H9 (cell line): Measurements from ENCODE around the gene PCDH9. TPM values are rescaled to one million over a fixed set of nuclear protein-coding genes. Genes with fewer than 3 reads are reported as not detected.
A peak's percentile ranks its signal among the peaks of the same experiment; 100 is the strongest.

Source experiments
- DNase-seq: peaks from one replicate; pipeline ENCODE4 v3.0.0-alpha.2; 2017
- H2AFZ ChIP-seq: one replicate; pipeline ENCODE4 v1.6.1; 2013; ENCODE audit warnings: mild to moderate bottlenecking, low read length, control low read depth, moderate library complexity
- H2AK5ac ChIP-seq: 2 replicates; pipeline ENCODE4 v1.6.1; 2013; ENCODE audit warnings: low read length, control low read depth, mixed read lengths; ENCODE audit not compliant: insufficient read length
- H2BK120ac ChIP-seq: one replicate; pipeline ENCODE4 v1.6.1; 2013; ENCODE audit warnings: low read depth, mild to moderate bottlenecking, low read length, control low read depth, inconsistent platforms; ENCODE audit not compliant: poor library complexity, severe bottlenecking
- H2BK12ac ChIP-seq: 2 replicates; pipeline ENCODE4 v1.6.1; 2013; ENCODE audit warnings: low read length, control low read depth, mixed read lengths, low read depth; ENCODE audit not compliant: insufficient read length
- H2BK15ac ChIP-seq: 2 replicates; pipeline ENCODE4 v1.6.1; 2013; ENCODE audit warnings: low read depth, low read length, control low read depth
- H2BK20ac ChIP-seq: one replicate; pipeline ENCODE4 v1.6.1; 2013; ENCODE audit warnings: low read depth, mild to moderate bottlenecking, low read length, control low read depth, inconsistent platforms; ENCODE audit not compliant: poor library complexity, severe bottlenecking
- H2BK5ac ChIP-seq: 2 replicates; pipeline ENCODE4 v1.6.1; 2013; ENCODE audit warnings: low read length, control low read depth, mixed read lengths; ENCODE audit not compliant: insufficient read length
- H3K14ac ChIP-seq: 2 replicates; pipeline ENCODE4 v1.6.1; 2013; ENCODE audit warnings: low read length, control low read depth; ENCODE audit not compliant: insufficient read depth
- H3K18ac ChIP-seq: 2 replicates; pipeline ENCODE4 v1.6.1; 2013; ENCODE audit warnings: low read depth, mild to moderate bottlenecking, mixed read lengths, low read length, control low read depth; ENCODE audit not compliant: insufficient read length
- H3K23ac ChIP-seq: 2 replicates; pipeline ENCODE4 v1.6.1; 2013; ENCODE audit warnings: low read length, control low read depth, mixed read lengths, low read depth; ENCODE audit not compliant: insufficient read length
- H3K23me2 ChIP-seq: 2 replicates; pipeline ENCODE4 v1.6.1; 2013; ENCODE audit warnings: low read depth, mild to moderate bottlenecking, mixed read lengths, low read length, control low read depth; ENCODE audit not compliant: insufficient read length, poor library complexity, severe bottlenecking
- H3K27ac ChIP-seq: 2 replicates; pipeline ENCODE4 v1.5.1; 2013; ENCODE audit warnings: low read length, control low read depth, mixed read lengths, low read depth; ENCODE audit not compliant: insufficient read length
- H3K27me3 ChIP-seq: 2 replicates; pipeline ENCODE4 v1.6.1; 2013; ENCODE audit warnings: low read length, control low read depth, inconsistent platforms; ENCODE audit not compliant: insufficient read depth
- H3K4ac ChIP-seq: 2 replicates; pipeline ENCODE4 v1.6.1; 2013; ENCODE audit warnings: low read depth, mild to moderate bottlenecking, control low read depth, inconsistent platforms, low read length, moderate library complexity
- H3K4me1 ChIP-seq: 2 replicates; pipeline ENCODE4 v1.6.1; 2013; ENCODE audit warnings: low read length, control low read depth, inconsistent platforms; ENCODE audit not compliant: insufficient read depth
- H3K4me2 ChIP-seq: 2 replicates; pipeline ENCODE4 v1.6.1; 2013; ENCODE audit warnings: low read length, control low read depth, mixed read lengths; ENCODE audit not compliant: insufficient read length, insufficient read depth
- H3K56ac ChIP-seq: 2 replicates; pipeline ENCODE4 v1.6.1; 2013; ENCODE audit warnings: low read depth, mild to moderate bottlenecking, mixed read lengths, low read length, control low read depth; ENCODE audit not compliant: insufficient read length
- H3K79me1 ChIP-seq: 2 replicates; pipeline ENCODE4 v1.6.1; 2013; ENCODE audit warnings: low read depth, mild to moderate bottlenecking, moderate library complexity, low read length, control low read depth, inconsistent platforms; ENCODE audit not compliant: insufficient read depth, poor library complexity, severe bottlenecking
- H3K79me2 ChIP-seq: 2 replicates; pipeline ENCODE4 v1.6.1; 2013; ENCODE audit warnings: low read length, control low read depth, inconsistent platforms; ENCODE audit not compliant: insufficient read depth
- H3K9ac ChIP-seq: 2 replicates; pipeline ENCODE4 v1.6.1; 2013; ENCODE audit warnings: low read length, control low read depth, mixed read lengths; ENCODE audit not compliant: insufficient read length; ENCODE audit errors: extremely low read depth
- H3K9me3 ChIP-seq: one replicate; pipeline ENCODE4 v1.6.1; 2013; ENCODE audit warnings: low read depth, low read length, inconsistent platforms; ENCODE audit not compliant: control insufficient read depth
- H3T11ph ChIP-seq: one replicate; pipeline ENCODE4 v1.6.1; 2013; ENCODE audit warnings: mild to moderate bottlenecking, low read length, control low read depth, inconsistent platforms
- H4K20me1 ChIP-seq: one replicate; pipeline ENCODE4 v1.6.1; 2013; ENCODE audit not compliant: control insufficient read depth, insufficient read length, insufficient read depth
- H4K5ac ChIP-seq: 2 replicates; pipeline ENCODE4 v1.6.1; 2013; ENCODE audit warnings: low read depth, mild to moderate bottlenecking, mixed read lengths, low read length, control low read depth; ENCODE audit not compliant: insufficient read length
- H4K8ac ChIP-seq: replicated peaks from 2 replicates; pipeline ENCODE4 v1.6.1; 2013; ENCODE audit warnings: low read length, control low read depth, mixed read lengths, low read depth; ENCODE audit not compliant: insufficient read length
- H4K91ac ChIP-seq: 2 replicates; pipeline ENCODE4 v1.6.1; 2013; ENCODE audit warnings: low read depth, mild to moderate bottlenecking, moderate library complexity, mixed read lengths, low read length, control low read depth; ENCODE audit not compliant: insufficient read length
- H3K27ac Mint-ChIP-seq, 3 experiments: 2 replicates in 2 of 3; 3 replicates in 1 of 3; pipeline ENCODE4 v1.8.0; 2020 to 2021; ENCODE audit warnings: mixed read lengths in 3 of 3, mild to moderate bottlenecking in 1 of 3, moderate library complexity in 1 of 3
- H3K27me3 Mint-ChIP-seq: 2 replicates; pipeline ENCODE4 v1.8.0; 2021; ENCODE audit warnings: low read depth, mild to moderate bottlenecking, moderate library complexity, mixed read lengths
- H3K36me3 Mint-ChIP-seq, 3 experiments: 2 replicates in 2 of 3; 3 replicates in 1 of 3; pipeline ENCODE4 v1.8.0; 2020 to 2021; ENCODE audit warnings: low read depth in 3 of 3, mixed read lengths in 3 of 3; ENCODE audit not compliant: insufficient read depth in 1 of 3
- H3K4me1 Mint-ChIP-seq, 2 experiments: 2 replicates each; pipeline ENCODE4 v1.8.0; 2020; ENCODE audit warnings: mixed read lengths in 2 of 2
- H3K4me3 Mint-ChIP-seq, 2 experiments: 2 replicates in 1 of 2; 3 replicates in 1 of 2; pipeline ENCODE4 v1.8.0; 2020 to 2021; ENCODE audit warnings: mild to moderate bottlenecking in 2 of 2, mixed read lengths in 2 of 2, moderate library complexity in 1 of 2
- H3K9me3 Mint-ChIP-seq, 2 experiments: 2 replicates in 1 of 2; 3 replicates in 1 of 2; pipeline ENCODE4 v1.8.0; 2020; ENCODE audit warnings: mild to moderate bottlenecking in 2 of 2, mixed read lengths in 2 of 2, moderate library complexity in 1 of 2
- WGBS: extraction: QIAGEN DNeasy Blood & Tissue Kit; methylation state at CpG from one replicate; pipeline ENCODE4 v1.1.7; 2013; ENCODE audit warnings: missing lambda C conversion rate, low lambda C conversion rate, mixed read lengths; ENCODE audit not compliant: insufficient read length; ENCODE audit errors: extremely low coverage; 5-methylcytosine and 5-hydroxymethylcytosine counted together
- total RNA-seq: library from RNA; stranded (reverse); gene quantifications from 2 replicates; pipeline ENCODE4 v1.2.1, GENCODE V29; 2021
- TF ChIP-seq, protein P1 (sequence below): fragments of 200-600 bp; sonication (generic); conservative IDR thresholded peaks from 3 replicates; pipeline ENCODE4 v1.8.0; 2021; ENCODE audit warnings: antibody characterized with exemption, mild to moderate bottlenecking

Gene PCDH9
- total RNA-seq, 1 experiment from 2014 or later, result 0.11 TPM

DNA sequence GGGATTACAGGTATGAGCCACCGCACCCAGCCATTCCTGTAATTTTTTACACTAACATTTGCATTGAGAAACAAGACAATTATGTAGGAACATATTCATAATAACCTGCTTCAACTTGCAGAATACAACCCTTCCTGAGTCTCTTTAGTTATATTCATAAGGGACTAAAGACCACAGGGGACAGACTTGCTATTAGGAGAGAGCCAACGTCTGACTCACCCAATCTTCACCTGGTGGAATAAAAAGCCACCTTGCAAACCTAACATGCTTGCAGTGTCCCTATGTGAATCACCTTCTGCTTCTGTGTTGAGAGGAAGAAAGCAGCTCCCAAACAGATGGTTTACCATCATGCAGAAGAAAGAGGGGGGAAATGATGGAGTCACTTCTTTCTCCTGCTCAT, 456.1 kb downstream of the PCDH9 start:
- Histone ChIP-seq H3K23me2 (no peaks in the 10 kb centered on the region), H3K27me3 (no peaks in the 10 kb centered on the region), H3K79me2 (no peaks in the 10 kb centered on the region), H3K4me2 (no peak overlapping the region), H2AK5ac (no peak overlapping the region), H3K56ac (no peak overlapping the region), H3K23ac (no peak overlapping the region), H3K27ac (no peak overlapping the region), H4K91ac (no peak overlapping the region), H3K9ac (no peak overlapping the region), H2BK15ac (no peak overlapping the region), H4K5ac (no peak overlapping the region), H3K18ac (no peak overlapping the region), H3K79me1 (no peaks in the 10 kb centered on the region), H2BK120ac (no peak overlapping the region), H2BK12ac (no peak overlapping the region), H2BK5ac (no peak overlapping the region), H3K4me1 (no peaks in the 10 kb centered on the region), H3K9me3 (no peaks in the 10 kb centered on the region), H4K20me1 (no peaks in the 10 kb centered on the region), H4K8ac (no peak overlapping the region), H2BK20ac (no peak overlapping the region), H3K14ac (no peak overlapping the region), H3T11ph (no peak overlapping the region), H2AFZ (no peak overlapping the region), H3K4ac (no peak overlapping the region)
- DNase-seq, result no peak
- no peaks in the 10 kb centered on the region for H3K27me3 Mint-ChIP-seq
- TF ChIP-seq, protein P1, sequence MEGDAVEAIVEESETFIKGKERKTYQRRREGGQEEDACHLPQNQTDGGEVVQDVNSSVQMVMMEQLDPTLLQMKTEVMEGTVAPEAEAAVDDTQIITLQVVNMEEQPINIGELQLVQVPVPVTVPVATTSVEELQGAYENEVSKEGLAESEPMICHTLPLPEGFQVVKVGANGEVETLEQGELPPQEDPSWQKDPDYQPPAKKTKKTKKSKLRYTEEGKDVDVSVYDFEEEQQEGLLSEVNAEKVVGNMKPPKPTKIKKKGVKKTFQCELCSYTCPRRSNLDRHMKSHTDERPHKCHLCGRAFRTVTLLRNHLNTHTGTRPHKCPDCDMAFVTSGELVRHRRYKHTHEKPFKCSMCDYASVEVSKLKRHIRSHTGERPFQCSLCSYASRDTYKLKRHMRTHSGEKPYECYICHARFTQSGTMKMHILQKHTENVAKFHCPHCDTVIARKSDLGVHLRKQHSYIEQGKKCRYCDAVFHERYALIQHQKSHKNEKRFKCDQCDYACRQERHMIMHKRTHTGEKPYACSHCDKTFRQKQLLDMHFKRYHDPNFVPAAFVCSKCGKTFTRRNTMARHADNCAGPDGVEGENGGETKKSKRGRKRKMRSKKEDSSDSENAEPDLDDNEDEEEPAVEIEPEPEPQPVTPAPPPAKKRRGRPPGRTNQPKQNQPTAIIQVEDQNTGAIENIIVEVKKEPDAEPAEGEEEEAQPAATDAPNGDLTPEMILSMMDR, result no peak
- H3K9me3 Mint-ChIP-seq, result no peaks in the 10 kb centered on the region; a peak in 1 of 5 replicates
- H3K4me3 Mint-ChIP-seq, result no peak overlapping the region
- 0 out of 7 replicates have a peak, but pooled peaks cover 0 to 2% (median 0%) of the 10 kb centered on the region in 3 experiments for H3K36me3 Mint-ChIP-seq
- no peaks in the 10 kb centered on the region for H3K4me1 Mint-ChIP-seq
- no CpG with 5 or more reads among the region's 2 CpGs for WGBS
- peak overlapping the region in 1 of 3 experiments; percentile 65; a peak in 2 of 7 replicates for H3K27ac Mint-ChIP-seq
